Measurements from ENCODE around the gene IL1RN. TPM values are rescaled to one million over a fixed set of nuclear protein-coding genes. Genes with fewer than 3 reads are reported as not detected.

The IL1RN gene
- total and polyA plus RNA-seq, 2 of the 8 experiments (the other 6 are each of a cell fraction or from before 2014, with no cell fraction given), result not detected

DNA sequence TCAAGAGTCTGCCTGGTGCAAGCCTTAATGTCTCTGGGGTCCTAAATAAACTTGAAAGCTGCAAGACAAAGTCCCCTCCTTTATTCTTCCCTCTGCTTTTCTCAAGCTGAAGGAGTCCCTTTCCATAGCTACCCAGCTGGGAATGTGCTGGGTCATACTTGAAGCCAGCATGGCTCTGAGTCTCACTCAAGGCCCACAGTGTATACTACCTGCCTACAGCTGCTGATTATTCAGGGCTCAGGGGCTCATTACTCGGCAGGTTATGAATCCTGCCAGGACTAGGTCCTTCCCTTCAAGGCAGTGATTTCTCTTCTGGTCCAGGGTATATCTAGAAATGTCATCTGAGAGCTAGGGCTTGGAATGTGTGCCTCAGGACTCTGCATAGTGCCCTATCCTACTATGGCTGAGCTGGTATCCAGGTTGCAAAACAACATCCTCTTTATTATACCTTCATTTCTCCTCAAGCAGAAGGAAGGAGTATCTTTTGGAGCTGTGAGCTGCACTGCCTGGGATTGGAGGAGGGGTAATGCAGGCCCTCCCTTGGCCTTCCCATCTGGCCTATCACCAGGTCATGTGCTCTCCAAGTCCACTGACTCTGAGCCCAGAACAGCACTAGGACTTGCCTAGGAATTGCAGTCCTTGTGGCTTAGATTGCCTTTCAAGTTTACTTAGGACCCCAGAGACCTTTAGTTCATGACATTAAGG lies 22.3 kb downstream of the IL1RN start (continued):
- TF ChIP-seq NRF1 (IDR thresholded peaks at IDR 0.05; ENCODE audit: low read depth, low read length), result no peak
- TF ChIP-seq CHD1 (IDR thresholded peaks at IDR 0.05; ENCODE audit: low read depth, low read length), result no peak
- no peak for TF ChIP-seq FOSL1 (IDR thresholded peaks at IDR 0.05; ENCODE audit: insufficient read depth, low read depth, low read length)
- no peak for TF ChIP-seq KDM5A (IDR thresholded peaks at IDR 0.05; ENCODE audit: low read length)
- TF ChIP-seq CHD2 (IDR thresholded peaks at IDR 0.05; ENCODE audit: low read length), result no peak
- TF ChIP-seq SP4 (IDR thresholded peaks at IDR 0.05; ENCODE audit: low read length), result no peak
- no peak for TF ChIP-seq SRF (IDR thresholded peaks at IDR 0.05; ENCODE audit: low read depth, low read length)
- TF ChIP-seq SUZ12 (IDR thresholded peaks at IDR 0.05; ENCODE audit: low read length), result no peak
- TF ChIP-seq SP2 (IDR thresholded peaks at IDR 0.05; ENCODE audit: low read length), result no peak
- TF ChIP-seq TCF12 (IDR thresholded peaks at IDR 0.05; ENCODE audit: low read depth, low read length), result no peak
- TF ChIP-seq CBX5 (IDR thresholded peaks at IDR 0.05; ENCODE audit: low read depth, low read length), result no peak

Measured in H1 (cell line).